ENCODE measurements around the gene PIPOX. TPM values are rescaled to one million over a fixed set of nuclear protein-coding genes. Genes with fewer than 3 reads are reported as not detected.

Gene PIPOX
- total and polyA plus RNA-seq, 2 of the 13 experiments (the other 11 are each of a cell fraction or from before 2014, with no cell fraction given) = 87.3 to 154 TPM

DNA sequence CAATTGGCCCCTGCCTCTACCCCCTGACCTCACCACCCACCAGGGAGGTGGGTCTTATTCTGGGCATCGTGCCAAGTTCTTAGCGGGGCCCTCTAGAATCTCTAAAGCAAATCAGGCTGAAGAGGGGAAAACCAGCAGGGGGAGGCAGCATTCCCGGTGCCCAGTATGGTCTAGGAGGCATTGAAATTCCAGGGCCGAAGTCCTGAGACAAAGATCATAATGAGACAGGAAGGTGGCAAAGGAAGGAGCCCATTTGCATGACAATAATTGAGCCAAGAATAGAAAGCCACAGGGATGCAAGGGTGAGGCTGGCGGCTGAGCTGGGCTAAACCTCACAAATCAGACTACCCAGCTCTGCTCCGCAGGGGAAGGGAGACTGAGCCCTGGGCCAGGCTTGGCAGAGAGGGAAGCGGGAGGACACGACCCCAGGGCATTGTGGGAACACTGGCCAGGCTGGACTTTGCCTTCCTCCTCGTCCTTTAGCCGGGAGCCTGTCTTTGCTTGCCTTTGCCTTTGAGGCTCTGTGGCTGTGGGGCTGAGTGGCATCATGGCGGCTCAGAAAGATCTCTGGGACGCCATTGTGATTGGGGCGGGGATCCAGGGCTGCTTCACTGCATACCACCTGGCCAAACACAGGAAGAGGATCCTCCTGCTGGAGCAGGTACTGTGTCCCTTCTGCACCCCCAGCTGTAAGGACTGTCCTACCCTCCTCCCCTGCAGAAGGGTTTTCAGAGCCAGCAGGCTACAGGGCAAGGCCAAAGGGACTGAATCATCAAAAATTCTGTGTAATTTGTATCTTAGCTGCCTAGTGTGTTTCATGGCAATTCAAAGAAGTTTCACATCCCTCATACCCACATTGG lies at the start of gene PIPOX (continued):
- TF ChIP-seq, protein P1, sequence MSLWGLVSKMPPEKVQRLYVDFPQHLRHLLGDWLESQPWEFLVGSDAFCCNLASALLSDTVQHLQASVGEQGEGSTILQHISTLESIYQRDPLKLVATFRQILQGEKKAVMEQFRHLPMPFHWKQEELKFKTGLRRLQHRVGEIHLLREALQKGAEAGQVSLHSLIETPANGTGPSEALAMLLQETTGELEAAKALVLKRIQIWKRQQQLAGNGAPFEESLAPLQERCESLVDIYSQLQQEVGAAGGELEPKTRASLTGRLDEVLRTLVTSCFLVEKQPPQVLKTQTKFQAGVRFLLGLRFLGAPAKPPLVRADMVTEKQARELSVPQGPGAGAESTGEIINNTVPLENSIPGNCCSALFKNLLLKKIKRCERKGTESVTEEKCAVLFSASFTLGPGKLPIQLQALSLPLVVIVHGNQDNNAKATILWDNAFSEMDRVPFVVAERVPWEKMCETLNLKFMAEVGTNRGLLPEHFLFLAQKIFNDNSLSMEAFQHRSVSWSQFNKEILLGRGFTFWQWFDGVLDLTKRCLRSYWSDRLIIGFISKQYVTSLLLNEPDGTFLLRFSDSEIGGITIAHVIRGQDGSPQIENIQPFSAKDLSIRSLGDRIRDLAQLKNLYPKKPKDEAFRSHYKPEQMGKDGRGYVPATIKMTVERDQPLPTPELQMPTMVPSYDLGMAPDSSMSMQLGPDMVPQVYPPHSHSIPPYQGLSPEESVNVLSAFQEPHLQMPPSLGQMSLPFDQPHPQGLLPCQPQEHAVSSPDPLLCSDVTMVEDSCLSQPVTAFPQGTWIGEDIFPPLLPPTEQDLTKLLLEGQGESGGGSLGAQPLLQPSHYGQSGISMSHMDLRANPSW (CRISPR knock-in tag; IDR thresholded peaks at IDR 0.05; ENCODE audit: borderline replicate concordance) = no peak
- no peak for TF ChIP-seq POLR2AphosphoS2 (IDR thresholded peaks at IDR 0.05; ENCODE audit: low read depth, low read length)
- no peak; the same call in 1 of the 2 replicates for TF ChIP-seq SAFB2 (CRISPR knock-in tag; IDR thresholded peaks at IDR 0.05; ENCODE audit: borderline replicate concordance, low read depth)
- TF ChIP-seq SP4 (CRISPR knock-in tag; IDR thresholded peaks at IDR 0.05) = peak; percentile 40; the same call in 1 of the 2 replicates
- TF ChIP-seq ZNF788 (CRISPR knock-in tag; IDR thresholded peaks at IDR 0.05; ENCODE audit: borderline replicate concordance) = peak; percentile 85; the same call in 1 of the 2 replicates
- no peak; the same call in 1 of the 2 replicates for TF ChIP-seq SMYD3 (CRISPR knock-in tag; IDR thresholded peaks at IDR 0.05)
- TF ChIP-seq ZNF343 (CRISPR knock-in tag; IDR thresholded peaks at IDR 0.05) = no peak
- TF ChIP-seq, protein P2, sequence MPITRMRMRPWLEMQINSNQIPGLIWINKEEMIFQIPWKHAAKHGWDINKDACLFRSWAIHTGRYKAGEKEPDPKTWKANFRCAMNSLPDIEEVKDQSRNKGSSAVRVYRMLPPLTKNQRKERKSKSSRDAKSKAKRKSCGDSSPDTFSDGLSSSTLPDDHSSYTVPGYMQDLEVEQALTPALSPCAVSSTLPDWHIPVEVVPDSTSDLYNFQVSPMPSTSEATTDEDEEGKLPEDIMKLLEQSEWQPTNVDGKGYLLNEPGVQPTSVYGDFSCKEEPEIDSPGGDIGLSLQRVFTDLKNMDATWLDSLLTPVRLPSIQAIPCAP (CRISPR knock-in tag; IDR thresholded peaks at IDR 0.05; ENCODE audit: low read depth) = no peak
- 0 out of 2 replicates have a peak, but pooled peaks have one; percentile 52 for TF ChIP-seq ZNF776 (CRISPR knock-in tag; IDR thresholded peaks at IDR 0.05)
- TF ChIP-seq, protein P3, sequence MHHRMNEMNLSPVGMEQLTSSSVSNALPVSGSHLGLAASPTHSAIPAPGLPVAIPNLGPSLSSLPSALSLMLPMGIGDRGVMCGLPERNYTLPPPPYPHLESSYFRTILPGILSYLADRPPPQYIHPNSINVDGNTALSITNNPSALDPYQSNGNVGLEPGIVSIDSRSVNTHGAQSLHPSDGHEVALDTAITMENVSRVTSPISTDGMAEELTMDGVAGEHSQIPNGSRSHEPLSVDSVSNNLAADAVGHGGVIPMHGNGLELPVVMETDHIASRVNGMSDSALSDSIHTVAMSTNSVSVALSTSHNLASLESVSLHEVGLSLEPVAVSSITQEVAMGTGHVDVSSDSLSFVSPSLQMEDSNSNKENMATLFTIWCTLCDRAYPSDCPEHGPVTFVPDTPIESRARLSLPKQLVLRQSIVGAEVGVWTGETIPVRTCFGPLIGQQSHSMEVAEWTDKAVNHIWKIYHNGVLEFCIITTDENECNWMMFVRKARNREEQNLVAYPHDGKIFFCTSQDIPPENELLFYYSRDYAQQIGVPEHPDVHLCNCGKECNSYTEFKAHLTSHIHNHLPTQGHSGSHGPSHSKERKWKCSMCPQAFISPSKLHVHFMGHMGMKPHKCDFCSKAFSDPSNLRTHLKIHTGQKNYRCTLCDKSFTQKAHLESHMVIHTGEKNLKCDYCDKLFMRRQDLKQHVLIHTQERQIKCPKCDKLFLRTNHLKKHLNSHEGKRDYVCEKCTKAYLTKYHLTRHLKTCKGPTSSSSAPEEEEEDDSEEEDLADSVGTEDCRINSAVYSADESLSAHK (CRISPR knock-in tag; IDR thresholded peaks at IDR 0.05; ENCODE audit: borderline replicate concordance) = no peak
- TF ChIP-seq, protein P4, sequence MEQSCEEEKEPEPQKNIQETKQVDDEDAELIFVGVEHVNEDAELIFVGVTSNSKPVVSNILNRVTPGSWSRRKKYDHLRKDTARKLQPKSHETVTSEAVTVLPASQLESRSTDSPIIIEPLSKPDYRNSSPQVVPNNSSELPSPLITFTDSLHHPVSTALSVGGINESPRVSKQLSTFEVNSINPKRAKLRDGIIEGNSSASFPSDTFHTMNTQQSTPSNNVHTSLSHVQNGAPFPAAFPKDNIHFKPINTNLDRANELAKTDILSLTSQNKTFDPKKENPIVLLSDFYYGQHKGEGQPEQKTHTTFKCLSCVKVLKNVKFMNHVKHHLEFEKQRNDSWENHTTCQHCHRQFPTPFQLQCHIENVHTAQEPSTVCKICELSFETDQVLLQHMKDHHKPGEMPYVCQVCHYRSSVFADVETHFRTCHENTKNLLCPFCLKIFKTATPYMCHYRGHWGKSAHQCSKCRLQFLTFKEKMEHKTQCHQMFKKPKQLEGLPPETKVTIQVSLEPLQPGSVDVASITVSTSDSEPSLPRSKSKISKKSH (CRISPR knock-in tag; IDR thresholded peaks at IDR 0.05; ENCODE audit: borderline replicate concordance) = peak; percentile 91; the same call in 1 of the 2 replicates
- TF ChIP-seq ZNF234 (CRISPR knock-in tag; conservative IDR thresholded peaks at IDR 0.05) = no peak
- TF ChIP-seq SIN3A (IDR thresholded peaks at IDR 0.05; ENCODE audit: borderline replicate concordance, low read depth, low read length) = peak; percentile 77; the same call in 1 of the 2 replicates
- peak; percentile 69 for TF ChIP-seq ZSCAN31 (CRISPR knock-in tag; IDR thresholded peaks at IDR 0.05; ENCODE audit: low read depth)
- no peak for TF ChIP-seq ZNF790 (CRISPR knock-in tag; IDR thresholded peaks at IDR 0.05; ENCODE audit: borderline replicate concordance)
- TF ChIP-seq ZNF33A (CRISPR knock-in tag; IDR thresholded peaks at IDR 0.05; ENCODE audit: borderline replicate concordance) = no peak
- TF ChIP-seq ISL2 (CRISPR knock-in tag; IDR thresholded peaks at IDR 0.05) = peak; percentile 33; the same call in 1 of the 2 replicates
- peak; percentile 86 for TF ChIP-seq ZNF644 (CRISPR knock-in tag; IDR thresholded peaks at IDR 0.05; ENCODE audit: low read depth)
- TF ChIP-seq, protein P5, sequence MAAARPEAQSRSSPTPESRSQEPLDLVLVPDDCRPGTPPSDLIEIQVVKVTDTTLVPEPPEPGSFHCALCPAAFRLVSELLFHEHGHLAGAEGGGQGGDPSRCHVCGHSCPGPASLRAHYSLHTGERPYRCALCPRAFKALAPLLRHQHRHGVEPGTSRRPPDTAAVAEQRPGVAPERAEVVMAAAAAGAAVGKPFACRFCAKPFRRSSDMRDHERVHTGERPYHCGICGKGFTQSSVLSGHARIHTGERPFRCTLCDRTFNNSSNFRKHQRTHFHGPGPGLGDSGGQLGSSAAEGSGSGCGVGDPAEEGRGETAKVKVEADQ (CRISPR knock-in tag; IDR thresholded peaks at IDR 0.05; ENCODE audit: borderline replicate concordance) = no peak
- no peak for TF ChIP-seq NKX3-1 (CRISPR knock-in tag; IDR thresholded peaks at IDR 0.05)
